Measurements from ENCODE around the gene LIG3. TPM values are rescaled to one million over a fixed set of nuclear protein-coding genes. Genes with fewer than 3 reads are reported as not detected.
"Not testable (repeated sequence)": the region's sequence is repeated elsewhere in the genome, so short reads cannot be mapped to it uniquely, and the experiment has no call there.

The LIG3 gene
- polyA plus RNA-seq, 4 donors, result 30.1 to 45.9 (median 37.3) TPM

DNA sequence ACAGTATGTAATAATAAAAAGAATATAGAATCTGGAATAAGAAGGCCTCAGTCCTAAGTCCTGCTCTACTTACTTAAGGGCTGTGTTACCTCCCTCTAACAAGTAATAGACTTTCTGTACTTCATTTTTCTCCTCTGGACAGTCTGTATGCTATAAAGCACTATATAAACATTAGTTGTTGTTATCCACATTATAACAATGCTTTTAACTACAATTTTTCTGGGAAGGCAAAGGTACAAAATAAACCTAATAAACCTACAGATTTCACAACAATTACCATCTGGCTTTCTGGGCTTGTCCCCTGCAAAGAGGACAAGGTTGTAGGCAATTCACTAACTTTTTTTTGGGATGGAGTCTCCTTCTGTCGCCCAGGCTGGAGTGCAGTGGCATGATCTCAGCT lies 50.5 kb downstream of the LIG3 start:
- no peak for DNase-seq (ENCODE audit: low read depth in 4 of 4, low spot score in 2 of 4)

DNA sequence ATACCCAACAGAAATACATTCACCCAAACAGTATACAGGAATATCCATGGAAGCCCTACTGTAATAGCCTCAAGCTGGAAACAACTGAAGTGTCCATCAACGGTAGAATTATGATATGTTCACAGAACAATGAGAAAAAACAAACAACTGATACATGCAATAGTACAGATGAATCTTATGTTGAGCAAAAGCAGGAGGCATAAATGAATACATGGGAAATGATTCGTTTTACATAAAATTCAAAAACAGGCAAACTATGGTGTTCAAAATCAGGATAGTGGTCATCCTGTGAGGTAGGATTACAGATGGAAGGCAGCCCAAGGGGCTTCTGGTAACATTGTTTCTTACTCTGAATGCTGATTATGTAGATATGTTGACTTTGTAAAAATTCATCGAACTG lies 58.1 kb downstream of the LIG3 start:
- no peak for DNase-seq (ENCODE audit: low read depth in 4 of 4, low spot score in 2 of 4)

DNA sequence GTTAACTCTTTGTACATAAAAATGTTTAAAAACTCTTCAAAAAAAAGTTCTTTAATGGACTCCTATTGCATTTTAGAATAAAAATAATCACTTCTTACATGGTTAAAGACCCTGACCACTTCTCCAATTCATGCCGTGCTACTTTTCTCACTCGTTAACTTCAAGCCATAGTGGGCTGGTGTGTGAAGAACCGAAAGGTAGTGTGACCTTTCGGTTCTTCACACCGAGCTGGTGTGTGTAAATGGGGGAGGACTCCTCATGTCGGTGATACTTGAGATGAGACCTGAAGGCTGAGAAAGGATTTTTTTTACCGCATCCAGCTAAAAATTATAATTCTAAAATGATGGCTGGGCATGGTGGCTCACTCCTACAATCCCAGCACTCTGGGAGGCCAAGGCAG lies 61.1 kb downstream of the LIG3 start:
- DNase-seq (ENCODE audit: low read depth in 4 of 4, low spot score in 2 of 4), result no peak

DNA sequence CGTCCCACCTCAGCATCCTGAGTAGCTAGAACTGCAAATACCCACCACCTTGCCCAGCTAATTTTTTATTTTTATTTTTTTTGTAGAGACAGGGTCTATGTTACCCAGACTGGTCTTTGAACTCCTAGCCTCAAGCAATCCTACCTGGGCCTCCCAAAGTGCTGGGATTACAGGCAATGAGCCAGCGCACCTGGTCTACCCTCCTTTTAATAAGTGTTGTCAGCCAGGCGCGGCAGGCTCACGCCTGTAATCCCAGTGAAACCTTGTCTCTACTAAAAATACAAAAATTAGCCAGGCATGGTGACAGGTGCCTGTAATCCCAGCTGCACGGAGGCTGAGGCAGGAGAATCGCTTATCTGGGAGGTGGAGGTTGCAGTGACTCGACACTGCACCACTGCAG lies 63.9 kb downstream of the LIG3 start:
- no peak for DNase-seq (ENCODE audit: low read depth in 4 of 4, low spot score in 2 of 4)

DNA sequence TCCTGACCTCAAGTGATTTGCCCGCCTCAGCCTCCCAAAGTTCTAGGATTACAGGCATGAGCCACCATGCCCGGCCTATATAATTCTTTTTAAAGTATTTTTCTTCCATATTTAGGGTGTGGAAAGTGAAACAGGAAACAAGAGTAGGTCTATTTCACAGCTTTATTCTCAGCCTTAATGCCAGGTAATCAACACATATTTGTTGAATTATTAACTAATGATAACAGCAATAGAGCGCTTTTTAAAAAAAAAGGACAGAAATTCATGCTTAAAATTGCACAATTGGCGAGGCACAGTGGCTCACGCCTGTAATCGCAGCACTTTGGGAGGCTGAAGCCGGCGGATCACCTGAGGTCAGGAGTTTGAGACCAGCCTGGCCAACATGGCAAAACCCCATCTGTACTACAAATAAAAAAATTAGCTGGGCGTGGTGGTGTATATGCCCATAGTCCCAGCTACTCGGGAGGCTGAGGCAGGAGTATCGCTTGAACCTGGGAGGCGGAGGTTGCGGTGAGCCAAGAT lies 65.2 kb downstream of the LIG3 start:
- not testable (repeated sequence) for DNase-seq (ENCODE audit: low read depth in 4 of 4, low spot score in 2 of 4)

DNA sequence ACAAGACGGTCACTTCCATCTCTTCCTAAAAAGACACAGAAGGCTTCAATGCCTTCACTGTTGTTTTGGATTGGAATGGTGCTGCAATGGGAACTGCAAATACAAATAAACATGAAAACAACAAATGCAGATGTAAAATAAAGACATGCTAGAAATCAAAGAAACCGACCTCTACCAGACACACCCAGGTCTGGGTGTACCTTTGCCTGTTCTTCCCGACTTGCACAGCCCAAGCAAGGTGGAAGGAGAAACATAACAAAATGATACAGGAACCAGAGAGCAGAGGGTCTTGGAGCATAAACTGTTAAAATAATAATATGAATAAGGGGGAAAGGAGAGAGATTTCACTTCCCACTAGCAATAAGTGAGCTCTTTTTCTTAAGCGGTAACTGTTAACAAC lies 65.9 kb downstream of the LIG3 start:
- no peak for DNase-seq (ENCODE audit: low read depth in 4 of 4, low spot score in 2 of 4)

DNA sequence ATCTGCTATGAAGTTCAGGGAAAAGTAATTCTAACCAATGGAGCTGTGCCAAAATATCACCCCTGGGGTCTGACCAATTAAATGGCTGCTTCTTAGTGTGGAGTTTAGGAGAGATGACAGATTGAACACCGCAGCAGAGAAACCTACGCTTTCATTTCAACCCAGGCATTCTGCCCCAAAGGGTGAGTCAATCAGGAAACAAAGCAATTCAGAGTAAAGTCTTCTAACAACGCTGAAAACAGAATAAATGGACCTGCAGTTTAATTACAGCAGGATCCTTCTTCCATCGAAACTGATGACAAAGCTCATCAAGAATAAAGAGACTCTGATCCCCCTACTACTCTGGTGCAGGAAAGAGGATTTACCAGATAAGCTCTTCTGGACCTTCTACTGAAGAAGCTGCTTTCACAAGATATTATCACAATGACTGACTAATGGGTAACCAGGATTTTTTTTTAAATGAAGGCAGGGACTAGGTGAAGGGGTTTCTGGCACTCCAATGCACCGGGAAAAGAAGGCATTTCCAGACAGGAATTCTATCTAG lies 66.5 kb downstream of the LIG3 start:
- no peak for DNase-seq (ENCODE audit: low read depth in 4 of 4, low spot score in 2 of 4)

DNA sequence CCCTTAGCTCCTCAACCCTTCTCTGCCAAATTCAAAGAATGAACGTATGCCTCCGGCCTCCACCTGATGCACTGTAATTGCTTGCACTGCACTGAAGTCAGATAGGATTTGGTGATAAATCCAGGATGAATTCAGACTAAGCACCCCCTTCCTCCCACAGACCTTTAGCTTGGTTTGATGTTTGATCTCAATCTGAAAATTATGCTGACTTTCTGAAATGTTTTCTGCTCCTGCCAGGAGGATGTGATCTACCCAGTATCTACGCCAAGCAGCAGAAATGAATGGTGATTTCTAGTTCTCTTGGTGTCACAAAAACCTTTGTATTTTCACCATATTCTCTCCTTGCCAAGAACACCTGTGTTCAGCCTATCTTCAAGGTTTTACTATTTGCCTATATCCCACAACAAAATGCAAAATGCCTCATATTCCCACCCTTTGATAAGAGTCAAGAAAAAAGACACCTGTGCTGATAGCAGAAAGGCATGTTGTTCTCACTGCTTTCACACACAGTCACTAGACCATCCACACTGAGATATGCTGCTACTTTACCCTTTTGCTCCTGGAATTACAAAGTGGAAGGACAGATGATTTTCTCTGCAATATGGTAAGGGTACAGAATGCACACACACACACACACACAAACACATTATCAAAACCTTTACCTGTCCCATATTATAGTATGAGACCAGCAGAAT lies 68.5 kb downstream of the LIG3 start:
- DNase-seq (ENCODE audit: low read depth in 4 of 4, low spot score in 2 of 4), result no peak

DNA sequence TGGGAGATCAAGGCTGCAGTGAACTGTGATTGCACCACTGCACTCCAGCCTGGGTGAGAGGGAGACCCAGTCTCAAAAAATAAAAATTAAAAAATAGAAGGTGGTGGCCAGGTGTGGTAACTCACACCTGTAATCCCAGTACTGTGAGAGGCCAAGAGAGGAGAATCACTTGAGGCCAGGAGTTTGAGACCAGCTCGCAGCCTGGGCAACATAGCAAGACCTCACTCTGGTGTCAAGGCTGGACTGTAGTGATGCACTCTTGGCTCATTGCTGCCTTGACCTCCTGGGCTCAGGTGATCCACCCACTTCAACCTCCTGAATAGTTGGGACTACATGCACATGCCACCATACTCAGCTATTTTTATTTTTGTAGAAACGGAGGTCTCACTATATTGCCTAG lies 69.9 kb downstream of the LIG3 start:
- DNase-seq (ENCODE audit: low read depth in 4 of 4, low spot score in 2 of 4), result no peak

DNA sequence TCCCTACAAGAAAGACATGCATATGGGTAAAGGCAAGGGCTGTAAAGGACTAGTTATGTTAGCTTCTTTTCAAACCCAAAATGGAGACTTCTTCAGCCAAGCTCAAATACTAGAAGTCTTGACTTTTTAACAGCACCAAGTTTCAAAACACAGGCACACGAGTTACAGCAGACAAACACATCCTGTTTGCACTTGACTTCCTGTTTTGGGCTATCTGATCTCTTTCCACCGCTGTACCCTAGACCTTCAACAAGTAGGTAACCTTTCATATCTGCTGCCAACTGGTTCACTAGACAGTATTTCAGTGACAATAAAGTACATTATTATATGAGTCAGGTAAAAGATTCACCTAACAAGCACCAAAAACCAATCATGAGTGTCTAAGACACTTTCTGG lies 70.9 kb downstream of the LIG3 start:
- no peak for DNase-seq (ENCODE audit: low read depth in 4 of 4, low spot score in 2 of 4)

DNA sequence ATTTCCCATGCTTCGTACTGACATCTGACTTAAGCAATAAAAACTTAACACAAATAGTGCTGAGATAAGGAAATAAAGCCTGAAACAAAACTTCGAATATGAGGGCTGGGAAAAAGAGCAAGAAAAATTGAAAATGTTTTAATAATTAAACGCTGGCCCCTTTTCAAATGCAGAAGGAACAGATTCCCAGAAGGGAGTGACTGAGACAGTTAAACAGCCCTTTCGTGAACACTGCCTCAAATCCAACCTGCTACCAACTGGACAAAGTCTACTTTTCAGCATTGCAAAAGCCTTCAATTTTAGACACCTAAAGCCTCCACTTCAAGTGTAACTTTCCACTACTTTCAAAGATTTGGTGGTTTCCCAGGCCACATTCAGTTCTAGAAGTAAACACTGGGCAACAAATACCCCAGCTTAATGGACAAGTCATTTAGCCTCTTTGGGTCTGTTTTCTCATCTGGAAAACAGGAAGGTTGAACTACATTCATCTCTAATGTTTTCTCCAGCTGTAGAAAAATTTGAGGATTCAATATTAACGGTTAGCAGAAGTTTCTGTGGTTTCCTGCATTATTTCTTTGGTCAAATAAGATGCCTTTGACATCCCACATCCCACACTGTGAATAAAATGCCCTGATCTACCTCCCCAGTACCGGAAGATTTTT lies 71.4 kb downstream of the LIG3 start:
- no peak for DNase-seq (ENCODE audit: low read depth in 4 of 4, low spot score in 2 of 4)

DNA sequence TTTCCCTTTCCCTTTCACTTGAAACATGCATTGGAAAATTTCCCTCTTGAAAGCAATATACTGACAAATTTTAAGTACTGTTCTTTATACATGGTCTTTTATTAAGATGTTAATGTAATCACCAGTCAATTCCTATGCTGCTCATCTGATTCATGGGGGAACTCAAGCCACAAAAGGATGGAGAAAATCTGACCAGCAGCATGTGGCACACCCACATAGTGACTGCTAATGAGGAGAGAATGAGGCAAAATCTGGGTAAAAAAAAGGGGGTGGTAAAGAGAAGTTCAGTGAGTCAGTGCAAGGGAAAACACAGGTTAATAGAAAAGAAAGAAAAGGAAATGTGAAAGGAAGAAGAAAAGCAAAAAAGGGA lies 71.9 kb downstream of the LIG3 start:
- no peak for DNase-seq (ENCODE audit: low read depth in 4 of 4, low spot score in 2 of 4)

DNA sequence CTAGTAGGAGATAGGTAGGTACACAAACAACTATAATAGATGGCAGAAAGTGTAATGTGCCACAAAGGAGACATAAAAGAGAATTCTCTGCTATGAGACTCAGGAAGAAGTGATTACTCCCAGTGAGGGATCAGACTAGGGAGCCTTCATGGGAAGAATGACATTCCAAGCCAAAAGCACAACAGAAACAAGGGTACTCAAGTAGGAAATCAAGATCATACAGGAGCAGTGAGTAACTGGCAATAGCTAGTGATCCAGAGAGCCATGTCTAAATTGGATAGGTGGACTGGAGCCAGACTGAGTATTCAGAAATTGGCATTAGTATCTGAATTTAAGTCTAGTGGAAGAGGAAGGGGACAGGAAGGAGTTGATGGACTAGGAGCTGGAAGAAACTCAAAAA lies 72.5 kb downstream of the LIG3 start:
- no peak for DNase-seq (ENCODE audit: low read depth in 4 of 4, low spot score in 2 of 4)

DNA sequence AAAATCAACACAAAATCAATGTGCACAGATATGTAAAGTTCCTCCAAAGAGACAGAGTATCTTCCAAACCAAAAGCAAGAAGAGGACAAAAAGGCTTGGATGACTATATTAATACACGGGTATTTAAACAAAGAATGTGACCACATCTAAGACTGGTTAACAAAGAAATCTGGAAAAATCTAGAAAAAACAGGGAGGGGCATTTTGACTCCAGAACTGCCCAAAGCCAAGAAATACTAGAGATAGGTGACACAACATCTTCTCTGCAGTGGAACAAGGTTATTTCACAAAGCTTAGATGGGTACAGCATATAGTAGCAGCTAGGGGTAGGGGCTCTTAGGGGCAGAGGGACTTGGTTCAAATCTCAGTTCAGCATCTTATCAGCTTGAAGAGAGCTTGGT lies 72.9 kb downstream of the LIG3 start:
- no peak for DNase-seq (ENCODE audit: low read depth in 4 of 4, low spot score in 2 of 4)

DNA sequence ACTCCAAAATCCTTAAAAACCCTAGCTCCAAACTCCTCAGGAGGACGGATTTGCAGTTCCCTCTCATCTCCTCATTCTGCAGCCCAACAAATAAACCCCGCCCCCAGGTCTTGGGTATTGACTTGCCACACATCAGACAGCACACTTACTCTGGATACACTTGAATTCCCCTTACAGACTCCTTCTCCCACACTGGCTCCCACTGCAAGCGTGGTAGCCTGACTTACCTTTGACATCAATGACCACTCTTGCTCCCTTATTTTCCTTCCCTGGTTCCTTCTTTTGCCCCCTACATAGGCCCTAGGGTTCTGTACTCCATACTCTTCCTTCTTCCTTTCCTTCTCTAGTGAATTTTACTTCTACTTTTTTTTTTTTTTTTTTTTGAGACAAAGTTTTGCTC lies 75.7 kb downstream of the LIG3 start:
- no peak for DNase-seq (ENCODE audit: low read depth in 4 of 4, low spot score in 2 of 4)

DNA sequence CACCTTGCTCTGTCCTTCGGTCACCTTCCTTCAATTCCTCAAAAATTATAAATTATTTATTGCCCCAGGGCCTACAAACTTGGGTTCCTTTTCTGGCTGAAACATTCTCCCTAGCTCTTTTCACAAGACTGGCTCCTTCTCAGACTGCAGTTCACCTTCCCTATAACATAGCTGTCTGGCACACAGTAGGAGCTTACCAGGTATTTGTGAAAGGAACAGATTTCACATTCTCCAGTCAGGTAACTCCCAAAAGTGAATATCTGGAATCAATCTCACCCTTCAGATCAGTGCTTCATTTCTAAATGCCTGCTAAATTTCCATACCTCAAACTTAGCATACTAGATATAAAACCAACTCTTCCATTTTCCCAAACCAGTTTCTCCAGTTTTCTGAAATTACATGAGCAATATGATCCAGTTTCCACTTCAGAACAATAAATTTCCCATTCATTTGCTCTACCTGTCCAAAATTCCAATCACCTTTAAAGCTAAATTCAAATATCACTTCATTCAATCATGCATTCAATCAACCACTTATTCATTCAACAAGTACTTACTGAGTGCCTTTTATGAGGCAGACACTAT lies 77.1 kb downstream of the LIG3 start:
- no peak for DNase-seq (ENCODE audit: low read depth in 4 of 4, low spot score in 2 of 4)

Other genes with a start within 250 kb of the LIG3 start
- gene CCT6B, start 19.1 kb upstream of the LIG3 start, polyA plus RNA-seq (ENCODE audit: insufficient read length in 4 of 4), result 1 to 10 TPM; 4.3 to 7.4 (median 5.6) TPM
- gene ZNF830, start 19.0 kb upstream of the LIG3 start, polyA plus RNA-seq (ENCODE audit: insufficient read length in 4 of 4), result 10 to 100 TPM; 23.8 to 29.0 (median 25.9) TPM
- 10 to 100 TPM; 17.8 to 25.2 (median 22.9) TPM for gene RFFL, start 83.2 kb downstream of the LIG3 start, polyA plus RNA-seq (ENCODE audit: insufficient read length in 4 of 4)
- gene RAD51D, start 139.3 kb downstream of the LIG3 start, polyA plus RNA-seq (ENCODE audit: insufficient read length in 4 of 4), result 10 to 100 TPM in 3 of 4 donors, 1 to 10 TPM in 1; 9.8 to 14.5 (median 12.9) TPM
- under 1 TPM in 3 of 4 donors, not detected in 1; 0.22 to 0.27 (median 0.27) TPM for gene FNDC8, start 141.1 kb downstream of the LIG3 start, polyA plus RNA-seq (ENCODE audit: insufficient read length in 4 of 4)
- gene NLE1, start 161.8 kb downstream of the LIG3 start, polyA plus RNA-seq (ENCODE audit: insufficient read length in 4 of 4), result 10 to 100 TPM; 16.7 to 22.8 (median 17.8) TPM
- gene UNC45B, start 167.3 kb downstream of the LIG3 start, polyA plus RNA-seq (ENCODE audit: insufficient read length in 4 of 4), result under 1 TPM; 0.06 to 0.16 (median 0.15) TPM
- gene SLC35G3, start 213.9 kb downstream of the LIG3 start, polyA plus RNA-seq (ENCODE audit: insufficient read length in 4 of 4), result not detected